Measurements from ENCODE around the gene HBS1L. TPM values are rescaled to one million over a fixed set of nuclear protein-coding genes. Genes with fewer than 3 reads are reported as not detected.

HBS1L gene
- 54.5 and 55.5 TPM in 2 replicates for total RNA-seq (2014; rRNA removed; shearing (Covaris generic))

DNA sequence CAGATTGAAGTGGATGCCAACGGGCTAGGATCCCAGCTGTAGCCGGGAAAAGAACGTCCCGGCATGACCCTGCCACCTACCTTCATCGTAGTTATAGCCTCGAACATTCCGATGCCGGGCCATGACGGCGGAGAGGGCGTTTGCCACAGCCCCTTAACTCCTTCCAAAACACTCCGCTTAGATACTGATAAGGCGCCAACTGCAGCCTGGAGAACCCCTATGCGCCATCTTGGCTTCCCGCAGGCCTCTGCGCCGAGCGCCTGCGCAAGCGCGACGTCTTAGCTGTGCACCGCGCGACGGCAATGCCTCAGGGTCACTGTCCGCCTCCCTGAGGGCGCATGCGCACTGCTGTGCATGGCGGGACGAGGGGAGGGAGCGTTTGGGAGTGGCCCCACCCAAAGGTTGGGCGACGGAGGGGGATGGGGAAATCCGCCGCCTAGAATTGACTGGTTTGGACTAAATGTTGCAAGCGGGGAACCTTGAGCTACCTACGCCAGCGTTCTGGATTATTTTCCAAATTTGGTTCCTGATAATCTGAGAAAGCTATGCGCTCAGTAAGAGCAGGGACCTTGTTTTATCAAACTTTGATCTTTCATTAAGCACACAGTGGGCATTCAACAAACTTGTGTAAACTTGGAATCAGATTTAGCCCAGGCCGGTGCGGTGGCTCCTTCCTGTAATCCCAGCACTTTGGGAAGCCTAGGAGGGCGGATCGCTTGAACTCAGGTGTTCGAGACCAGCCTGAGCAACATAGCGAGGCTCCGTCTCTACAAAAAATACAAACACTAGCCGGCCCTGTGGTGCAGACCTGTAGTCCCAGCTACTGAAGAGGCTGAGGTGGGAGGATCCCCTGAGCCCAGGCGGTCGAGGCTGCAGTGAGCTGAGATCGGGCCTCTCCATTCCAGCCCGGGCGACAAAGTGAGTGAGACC, at the start of gene HBS1L:
Gene HBS1L (minus strand): TSS at position 254 of the 930 bp plus-strand sequence. CDS start 131 bp downstream, at position 123.

GRCh38 chr6:134949927-134950326, 104.7 kb downstream of the HBS1L start, which contains the start of gene ALDH8A1:
Gene ALDH8A1 (minus strand): TSS chr6:134950101. CDS start chr6:134950053, 48 bp downstream.

Other genes starting within 250 kb of the HBS1L start
- 0.88 TPM in 1 of 2 replicates, not detected in the other for gene ALDH8A1, start 104.7 kb downstream of the HBS1L start, total RNA-seq (2014; rRNA removed; shearing (Covaris generic))
- gene MYB, start 126.5 kb upstream of the HBS1L start, total RNA-seq (2014; rRNA removed; shearing (Covaris generic)), result 0.60 and 0.93 TPM in 2 replicates